ENCODE measurements around the gene PPP1R12B.
A peak's percentile ranks its signal among the peaks of the same experiment; 100 is the strongest.
"Not testable (repeated sequence)": the region's sequence is repeated elsewhere in the genome, so short reads cannot be mapped to it uniquely, and the experiment has no call there.

PPP1R12B gene

DNA sequence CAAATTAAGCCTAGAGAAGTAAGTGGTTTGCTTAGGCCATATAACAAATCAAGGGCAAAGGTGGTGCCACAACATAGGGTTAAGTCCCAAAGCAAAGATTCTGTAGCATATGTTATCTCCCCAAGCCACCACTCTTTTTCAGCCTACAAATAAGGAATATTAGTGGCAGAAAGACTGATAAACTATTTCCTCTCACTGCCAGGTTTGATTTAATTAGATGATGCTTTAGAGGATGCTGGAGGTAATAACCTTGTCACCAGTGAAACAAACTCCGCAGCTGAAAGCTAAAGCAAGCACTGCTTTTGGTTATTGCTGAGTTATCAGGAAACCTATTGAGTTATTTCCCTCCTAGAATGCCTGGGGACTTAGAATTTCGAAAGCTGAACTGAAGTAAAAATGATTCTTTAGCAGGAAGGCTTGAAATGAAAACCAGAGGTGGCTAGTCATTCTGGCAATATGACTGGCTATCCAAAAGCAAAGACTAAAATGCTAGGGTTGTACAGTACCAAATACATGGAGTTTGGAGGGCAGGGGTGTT lies 216.5 kb downstream of the PPP1R12B start:
- DNase-seq, result no peak

DNA sequence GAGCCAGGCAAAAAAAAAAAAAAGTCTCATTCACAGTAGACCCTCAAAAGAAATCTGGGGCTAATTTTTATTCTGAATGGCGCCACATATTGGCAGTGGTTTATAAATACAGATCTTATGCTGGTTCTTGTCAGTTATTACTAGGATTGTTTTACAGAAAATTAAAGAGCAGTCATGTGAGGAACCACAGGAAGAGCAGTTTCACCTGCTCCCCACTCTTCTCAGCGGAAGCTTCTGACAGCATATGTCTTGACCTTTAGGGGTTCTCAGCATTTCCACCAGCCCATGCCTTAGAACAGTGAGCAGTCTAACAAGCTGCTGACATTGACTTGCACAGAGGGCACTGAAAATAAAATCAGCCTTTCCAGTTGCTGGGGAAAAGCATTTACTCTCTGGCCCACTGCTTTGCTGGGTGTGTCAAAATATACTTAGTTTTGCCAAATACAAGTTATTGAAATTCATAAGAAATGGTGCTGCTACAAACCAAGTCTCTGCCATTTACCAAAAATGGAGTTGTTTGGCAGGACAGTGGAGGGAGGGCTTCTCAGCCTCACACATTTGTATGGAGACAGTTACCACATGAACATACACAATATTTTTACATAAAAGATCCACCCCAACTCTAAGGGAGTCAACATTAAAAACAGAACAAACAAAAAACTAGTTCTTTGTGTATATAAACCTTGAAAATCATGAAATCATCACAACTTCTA lies 217.5 kb downstream of the PPP1R12B start:
- DNase-seq, result no peak

DNA sequence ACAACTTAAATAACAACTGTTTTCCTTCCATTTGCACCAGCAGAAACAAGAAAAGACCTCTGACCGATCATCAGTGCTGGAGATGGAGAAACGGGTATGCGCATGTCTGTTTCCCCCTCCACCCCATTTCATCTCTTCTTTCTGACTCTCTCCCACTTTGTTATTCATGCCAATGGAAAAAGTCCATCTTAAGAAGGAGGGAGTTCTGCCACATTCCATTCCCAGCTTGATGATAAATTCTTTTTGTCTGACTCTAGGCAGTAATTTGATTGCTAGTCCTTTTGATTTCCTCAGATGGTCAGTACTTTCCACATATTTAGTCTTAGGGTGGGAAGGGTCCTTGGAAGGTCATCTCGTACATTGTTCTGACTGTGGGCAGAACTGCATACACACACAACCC lies 219.2 kb downstream of the PPP1R12B start:
- no peak for DNase-seq

DNA sequence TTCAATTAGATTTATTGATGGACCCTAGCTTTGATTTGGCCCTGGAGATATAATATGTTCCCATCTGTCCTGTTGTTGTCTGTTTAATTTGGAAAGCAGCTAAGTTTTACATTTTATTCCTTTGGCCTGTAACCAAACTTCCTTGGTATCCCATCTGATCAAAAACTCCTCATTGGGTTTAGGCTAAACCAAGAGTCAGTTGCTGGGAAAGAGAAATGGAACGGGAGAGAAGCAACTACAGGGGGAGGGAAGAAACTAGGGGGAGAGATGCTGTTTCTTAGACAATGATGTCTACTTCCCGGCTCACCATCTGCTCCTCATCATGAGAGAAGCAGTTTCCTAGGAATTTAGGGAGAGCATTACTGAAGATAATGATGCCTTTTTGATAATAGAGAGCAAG lies 219.9 kb downstream of the PPP1R12B start:
- DNase-seq, result no peak

DNA sequence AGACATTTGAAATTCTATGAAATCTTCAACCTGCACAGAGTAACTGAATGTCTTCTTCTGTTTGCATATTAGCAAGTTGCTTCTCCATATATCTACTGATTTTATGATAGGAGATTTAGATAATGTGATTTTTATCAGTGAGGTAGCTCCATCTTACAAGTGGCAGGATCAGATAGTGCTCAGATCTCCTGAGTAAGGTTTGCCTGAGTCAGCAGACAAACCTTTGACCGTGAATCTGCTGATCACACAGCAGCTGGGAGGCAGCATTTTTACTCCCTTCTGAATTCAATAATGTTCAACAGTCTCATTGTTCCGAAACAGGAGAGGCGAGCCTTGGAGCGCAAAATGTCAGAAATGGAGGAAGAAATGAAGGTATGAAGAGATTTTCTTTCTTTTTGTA lies 220.3 kb downstream of the PPP1R12B start:
- DNase-seq, result no peak

DNA sequence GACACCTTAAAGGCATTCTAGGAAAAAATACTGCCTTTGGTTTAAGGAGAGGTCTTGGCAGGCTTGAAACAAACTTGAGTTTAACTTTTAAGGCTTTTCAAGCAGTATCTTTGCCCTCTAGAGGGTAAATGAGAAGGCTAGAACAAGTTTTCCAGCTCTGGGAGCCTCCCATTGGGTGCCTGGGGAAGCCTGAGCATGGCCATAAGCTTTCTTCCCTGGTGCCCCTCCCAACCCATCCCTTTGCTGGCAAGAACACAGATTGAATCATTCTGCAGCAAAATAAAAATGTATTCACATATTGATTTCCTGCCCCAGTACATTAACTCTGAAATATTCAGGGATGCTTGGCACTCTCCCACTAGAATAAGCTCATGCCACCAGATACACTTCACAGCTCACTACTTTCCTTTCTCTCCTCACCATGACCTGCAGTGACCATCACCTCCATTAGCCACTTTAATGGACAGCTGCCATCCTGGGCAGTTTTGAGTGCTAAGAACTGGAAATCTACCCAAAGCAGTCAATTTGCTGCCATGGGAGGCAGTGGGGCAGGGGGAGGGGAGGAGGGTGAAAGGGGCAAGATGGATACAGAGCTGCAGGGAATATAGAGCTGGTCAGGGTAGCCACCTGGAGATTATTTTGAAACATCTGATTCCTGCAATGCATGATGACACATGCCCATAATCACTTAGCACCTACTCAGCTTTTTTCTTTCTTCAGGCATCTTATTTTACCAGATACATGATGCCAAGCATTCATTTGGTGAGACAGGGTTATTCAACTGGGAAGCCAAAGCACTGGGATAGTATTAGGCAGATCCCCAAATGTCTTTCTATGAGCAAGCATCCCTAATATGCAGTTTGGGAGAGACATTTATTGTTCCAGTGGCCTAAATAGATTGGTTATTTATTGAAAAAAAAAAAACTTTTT lies 221.2 kb downstream of the PPP1R12B start:
- no peak for DNase-seq

DNA sequence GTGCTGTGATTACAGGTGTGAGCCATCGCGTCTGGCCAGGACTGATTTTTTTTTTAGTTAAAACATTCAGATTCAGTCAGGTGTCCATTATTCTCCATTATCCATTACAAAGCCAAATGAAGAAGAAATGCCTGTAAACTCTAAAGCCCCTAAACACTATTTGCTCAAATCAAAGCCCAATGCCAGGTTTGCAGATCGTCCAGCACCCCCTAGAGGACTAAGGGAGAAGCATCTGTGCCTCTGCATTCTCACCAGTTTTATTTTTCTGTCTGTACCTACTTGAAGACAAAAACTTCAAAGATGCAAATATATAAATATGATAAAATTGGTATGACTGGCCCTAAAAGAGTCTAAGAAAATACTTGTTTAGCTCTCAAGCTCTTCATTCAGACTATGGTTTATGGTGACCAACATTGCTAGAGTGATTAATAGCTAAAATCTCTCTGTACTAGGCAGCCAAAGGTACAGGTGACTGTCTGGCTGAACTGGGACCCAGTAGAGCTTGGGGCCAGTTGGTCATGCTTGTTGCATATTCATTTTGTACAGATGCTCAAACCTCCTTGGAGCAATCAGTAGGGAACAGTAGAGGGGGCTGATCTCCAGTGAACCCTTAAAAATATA lies 223.3 kb downstream of the PPP1R12B start:
- DNase-seq, result peak; percentile 62 to 75 (median 69)

DNA sequence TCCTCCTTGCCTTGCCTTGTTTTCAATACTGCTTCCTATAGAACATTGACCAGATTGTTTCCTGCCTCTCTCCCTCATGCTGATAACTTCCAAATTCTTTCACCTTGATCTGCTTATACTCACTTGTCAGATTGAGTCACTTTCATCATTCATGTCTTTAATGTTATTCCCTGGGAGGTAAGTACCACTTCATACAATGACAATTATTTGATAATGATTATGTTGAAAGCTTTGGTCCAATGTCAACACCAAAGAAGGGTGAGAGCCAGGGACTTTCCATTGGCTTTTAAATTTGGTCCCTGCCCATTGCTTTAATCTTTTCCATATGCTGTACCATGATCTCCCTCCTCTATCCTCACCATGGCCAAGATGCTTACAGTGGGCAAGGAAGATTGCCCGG lies 224.4 kb downstream of the PPP1R12B start:
- DNase-seq, result no peak

DNA sequence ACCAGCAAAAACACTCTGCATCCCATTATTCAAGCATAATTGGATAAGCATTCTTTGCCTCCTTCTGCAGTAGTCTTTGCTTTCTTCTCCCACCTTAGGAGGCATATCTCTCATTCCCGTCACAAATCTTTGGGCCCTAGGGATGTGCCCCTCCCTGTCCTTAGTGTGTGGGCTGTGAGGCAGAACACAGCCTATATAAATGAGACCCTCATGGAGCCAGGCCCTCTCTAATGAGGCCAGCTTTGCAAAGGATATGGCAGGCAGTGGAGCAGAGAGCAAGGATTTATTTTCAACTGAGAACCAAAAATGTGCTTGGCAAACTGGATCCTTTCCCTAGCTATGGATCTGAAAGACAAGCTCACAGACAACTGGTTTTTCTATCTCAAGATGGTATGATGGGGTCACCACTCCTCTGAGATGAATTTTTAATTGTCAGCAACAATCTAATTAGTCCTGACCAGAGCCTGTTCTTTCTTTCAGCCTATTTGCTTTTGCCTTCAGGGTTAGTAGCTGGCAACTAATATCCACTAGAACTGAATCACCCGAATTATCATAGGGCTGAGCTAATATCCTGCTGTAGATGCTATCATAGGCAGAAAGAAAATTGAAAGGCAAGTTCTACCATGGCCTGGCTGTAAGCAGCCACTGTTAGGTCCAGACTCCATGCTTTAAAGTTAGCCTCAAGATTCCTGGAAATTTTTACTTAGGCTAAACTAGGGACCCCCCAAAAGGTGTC lies 227.6 kb downstream of the PPP1R12B start:
- DNase-seq, result no peak

DNA sequence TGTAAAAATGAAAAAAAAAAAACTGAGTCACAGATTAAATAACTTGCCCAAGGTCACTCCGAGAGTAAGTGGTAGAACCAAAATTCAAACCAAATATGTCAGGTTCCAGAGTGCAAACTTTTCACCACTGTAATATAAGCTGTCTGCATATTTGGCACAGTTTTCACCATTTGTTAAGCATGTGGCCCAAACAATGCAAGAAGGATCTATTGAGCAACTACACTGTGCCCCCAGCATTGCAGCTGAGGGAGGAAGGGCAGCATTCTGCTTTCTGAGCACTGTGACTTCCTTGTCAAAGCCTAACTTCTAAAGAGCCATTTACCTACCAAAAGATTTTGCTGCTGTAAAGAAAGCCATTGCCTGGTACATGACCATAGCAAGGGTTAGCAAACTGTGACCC lies 228.3 kb downstream of the PPP1R12B start:
- peak in 1 of 3 donors; percentile 12 for DNase-seq

DNA sequence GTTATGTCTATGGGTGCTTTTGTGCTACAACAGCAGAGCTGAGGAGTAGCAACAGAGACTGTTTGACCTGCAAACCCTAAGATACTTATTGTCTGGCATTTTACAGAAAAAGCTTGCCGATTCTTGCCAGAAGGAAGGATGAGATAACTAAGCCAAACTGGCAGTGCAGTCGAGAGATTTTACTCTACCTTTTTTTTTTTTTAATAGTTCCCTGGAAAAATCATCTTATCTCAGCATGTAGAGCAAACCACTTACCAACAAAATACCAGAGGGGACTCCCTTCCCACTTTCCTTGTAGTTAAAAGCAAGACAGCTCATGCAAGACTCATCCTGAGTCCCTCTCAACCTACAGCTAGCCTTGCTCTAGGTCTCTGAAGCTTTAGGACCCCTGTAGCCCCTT lies 228.9 kb downstream of the PPP1R12B start:
- no peak for DNase-seq

DNA sequence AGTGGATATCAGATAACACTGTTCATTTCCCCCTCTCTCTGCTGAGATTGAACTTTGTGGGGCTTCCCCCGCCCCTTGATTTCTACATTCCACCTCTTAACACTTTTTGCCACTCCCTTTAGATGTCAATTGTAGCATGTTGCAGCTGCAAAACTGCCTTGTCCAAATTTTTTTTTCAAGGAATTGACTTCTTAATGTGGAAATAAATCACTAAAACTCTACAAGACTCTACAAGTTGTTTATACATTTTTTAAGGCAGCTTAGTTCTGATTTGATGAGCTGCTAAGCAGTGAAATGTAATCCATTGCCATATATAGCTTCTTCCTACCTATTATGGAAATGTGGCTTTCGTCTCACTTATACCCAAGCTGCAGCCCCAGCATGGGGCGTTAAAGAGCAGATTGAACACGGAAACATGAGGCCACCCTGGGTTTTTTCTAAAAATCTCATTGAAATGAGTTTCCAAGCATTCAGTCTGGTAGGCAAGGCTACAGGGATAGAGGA lies 229.6 kb downstream of the PPP1R12B start:
- DNase-seq, result no peak

DNA sequence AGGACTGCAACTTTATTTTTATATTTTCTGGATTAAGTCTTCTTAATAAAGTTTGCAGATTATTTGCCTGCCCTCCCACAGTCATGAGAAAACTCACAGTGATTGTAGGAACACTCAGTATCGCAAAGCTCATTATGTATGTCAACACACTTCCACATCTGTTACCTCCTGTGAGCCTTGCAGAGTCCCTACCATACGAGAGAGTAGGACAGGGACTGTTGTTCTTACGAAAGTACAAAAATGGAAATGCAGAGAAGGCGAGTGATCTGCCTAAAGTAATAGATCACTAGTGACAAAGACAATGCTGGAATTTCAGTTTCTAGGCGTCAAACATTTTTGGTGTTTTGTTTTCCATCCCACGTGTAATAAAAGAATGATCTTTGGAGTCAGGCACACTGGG lies 230.1 kb downstream of the PPP1R12B start:
- no peak for DNase-seq

DNA sequence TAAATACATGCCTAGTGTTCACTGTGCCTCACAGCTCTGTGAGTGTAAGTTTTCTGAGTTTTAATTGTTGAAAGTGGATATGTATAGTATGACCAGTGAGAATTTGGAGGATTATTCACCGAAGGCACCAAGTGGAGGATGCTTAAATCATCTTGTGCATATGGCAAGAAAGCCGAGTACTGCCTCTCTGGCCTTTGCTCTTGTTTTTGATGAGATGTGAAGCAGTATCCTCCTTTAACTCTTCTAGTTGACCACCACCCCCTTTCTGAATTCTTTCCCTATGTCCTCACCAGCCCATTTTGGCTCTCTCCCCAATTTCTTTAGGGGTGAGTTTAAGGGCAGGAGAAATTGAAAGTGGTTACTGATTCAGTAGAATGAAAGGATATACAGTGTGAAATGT lies 231.3 kb downstream of the PPP1R12B start:
- DNase-seq, result no peak

DNA sequence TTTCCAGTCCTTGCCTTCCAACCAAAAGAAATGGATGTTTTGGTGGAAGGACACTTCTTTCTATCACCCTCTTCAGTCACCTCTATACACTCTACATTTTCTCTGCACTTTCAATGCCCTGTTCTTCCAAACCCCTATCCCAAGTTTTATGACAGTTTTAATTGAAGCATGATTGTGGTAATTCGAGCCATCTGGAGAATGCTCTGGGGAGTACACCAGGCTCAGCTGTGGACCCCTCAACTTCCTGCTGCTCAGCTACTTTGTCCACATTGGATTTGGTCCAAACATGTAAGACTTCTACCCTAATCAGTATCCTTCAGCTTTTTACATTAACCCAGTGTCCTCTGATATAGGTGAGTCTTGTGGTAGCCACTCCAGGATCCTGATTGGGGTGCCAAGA lies 232.1 kb downstream of the PPP1R12B start:
- no peak for DNase-seq

DNA sequence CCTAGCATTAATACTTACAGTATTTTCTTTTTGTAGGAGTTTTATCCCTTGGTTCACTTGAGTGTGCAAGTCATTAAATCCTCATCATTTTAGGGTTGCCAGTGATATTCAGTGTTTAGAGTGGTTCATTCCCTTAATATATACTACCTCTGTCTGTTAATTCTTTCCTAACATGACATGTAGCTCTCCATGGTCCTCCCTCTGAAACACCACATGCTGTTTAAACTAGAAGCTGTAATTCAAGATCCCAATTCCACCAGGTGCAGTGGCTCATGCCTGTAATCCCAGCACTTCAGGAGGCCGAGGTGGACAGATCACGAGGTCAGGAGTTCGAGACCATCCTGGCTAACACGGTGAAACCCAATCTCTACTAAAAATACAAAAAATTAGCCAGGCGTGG lies 233.9 kb downstream of the PPP1R12B start:
- not testable (repeated sequence) for DNase-seq

DNA sequence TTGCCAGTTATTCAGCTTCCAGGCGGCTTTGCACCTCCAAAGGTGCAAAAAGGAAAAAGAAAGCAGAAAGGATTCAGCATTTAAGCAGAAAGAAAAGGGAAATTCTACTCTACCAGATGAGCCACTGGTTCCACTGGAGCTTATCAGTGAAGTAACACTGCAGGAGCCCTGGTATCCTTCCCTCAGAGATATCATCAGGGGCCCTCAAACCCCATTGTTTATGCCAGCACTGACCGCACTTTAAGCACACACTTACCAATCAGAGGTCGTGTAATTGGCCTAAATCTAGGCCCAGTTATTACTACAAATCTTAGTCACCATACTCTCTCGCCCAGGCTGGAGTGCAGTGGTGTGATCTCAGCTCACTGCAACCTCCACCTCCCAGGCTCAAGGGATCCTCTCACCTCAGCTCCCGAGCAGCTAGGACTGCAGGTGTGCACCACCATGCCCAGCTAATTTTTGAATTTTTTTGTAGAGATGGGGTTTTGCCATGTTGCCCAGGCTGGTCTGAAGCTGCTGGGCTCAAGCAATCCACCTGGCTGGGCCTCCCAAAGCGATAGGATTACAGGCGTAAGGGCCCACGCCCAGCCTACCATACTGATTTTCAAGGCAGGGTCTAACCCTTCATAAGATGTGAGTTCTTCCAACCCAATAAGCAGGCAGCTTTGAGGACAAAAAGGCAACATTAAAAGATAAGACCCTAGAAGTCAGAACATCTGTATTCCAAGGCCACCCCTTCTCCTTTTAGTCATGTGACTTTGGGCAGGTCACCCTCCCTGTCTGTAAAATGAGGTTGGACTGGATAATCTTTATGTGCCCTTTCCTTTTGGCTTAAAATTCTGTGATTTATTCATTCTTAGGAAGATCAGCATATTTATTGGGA lies 236.4 kb downstream of the PPP1R12B start:
- no peak for DNase-seq

DNA sequence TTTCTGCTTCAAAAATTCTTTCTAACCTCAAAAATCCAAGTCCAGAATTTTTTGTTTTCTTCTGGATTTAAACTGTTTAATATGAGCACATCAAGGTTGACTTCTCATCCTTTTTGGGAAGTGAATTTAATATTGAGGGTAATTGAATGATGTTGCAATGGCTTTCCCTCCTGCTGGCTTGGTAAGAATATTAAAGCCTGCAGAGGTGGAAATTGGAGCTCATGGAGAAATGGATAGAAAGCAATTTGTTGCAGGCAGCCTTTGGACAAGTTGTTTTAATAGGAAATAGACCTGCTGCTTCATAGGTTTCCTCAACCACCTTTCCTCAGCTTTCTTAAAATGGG lies 237.1 kb downstream of the PPP1R12B start:
- DNase-seq, result peak in 1 of 3 donors; percentile 10

DNA sequence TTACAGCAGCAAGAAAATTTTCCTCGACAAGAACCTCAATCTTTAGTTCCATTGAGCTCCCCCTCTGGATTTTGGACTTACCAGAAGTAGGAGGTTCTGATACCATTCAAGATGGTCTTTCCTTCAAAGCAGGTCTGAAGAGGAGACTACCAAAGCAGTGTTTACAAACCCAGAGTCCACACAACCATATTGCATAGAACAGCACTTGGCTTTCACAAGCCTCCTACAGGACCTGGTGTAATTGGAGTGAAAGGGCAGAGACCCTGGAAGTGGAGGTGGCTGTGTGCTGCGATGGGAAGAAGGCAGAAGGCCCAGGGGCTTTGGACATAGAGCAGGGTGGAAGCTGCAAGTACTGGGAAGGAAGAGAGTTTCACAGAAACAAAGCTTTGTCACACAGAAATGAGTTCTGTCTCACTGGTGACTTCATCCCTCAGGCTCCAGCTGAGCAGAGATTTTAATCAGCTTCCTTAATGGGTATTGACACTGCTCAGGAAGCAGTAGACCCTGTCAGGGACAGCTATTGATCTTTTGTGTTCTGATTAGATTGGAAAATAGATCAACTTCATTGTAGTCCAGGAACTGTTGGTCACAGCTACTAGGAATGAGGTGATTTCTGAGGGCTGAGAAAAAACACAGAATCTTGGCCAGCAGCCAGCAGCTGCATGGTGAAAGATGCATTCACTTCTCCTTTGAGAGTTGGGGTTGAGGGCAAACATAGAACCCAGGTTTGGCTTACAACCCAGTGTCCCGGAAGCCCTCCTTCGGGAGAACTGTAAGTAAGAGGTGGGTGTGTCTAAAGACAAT lies 237.7 kb downstream of the PPP1R12B start:
- DNase-seq, result peak; percentile 43 to 56 (median 50)

DNA sequence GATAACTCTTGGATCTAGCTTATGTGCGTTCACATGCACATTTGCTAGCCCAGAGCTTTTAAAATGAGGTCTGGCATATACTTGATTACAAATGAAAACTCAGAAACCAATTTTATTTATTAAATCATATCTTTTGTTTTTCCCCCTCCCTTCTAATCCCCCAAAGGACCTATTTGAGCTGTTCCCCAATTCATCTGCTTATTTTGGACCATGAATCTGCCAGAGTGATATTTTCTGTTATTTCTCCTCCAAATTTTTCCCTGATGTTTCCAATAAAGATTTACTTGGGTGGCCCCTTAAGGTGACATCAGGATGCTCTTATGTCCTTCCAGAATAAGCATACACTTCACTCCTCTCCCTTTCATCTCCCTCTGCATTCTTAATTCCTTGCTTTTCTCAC lies 238.4 kb downstream of the PPP1R12B start:
- DNase-seq, result no peak

All from suppressor macrophage treated with lipopolysaccharide for 1 hour (primary cell).